Measurements from ENCODE around the gene TAS2R16. TPM values are rescaled to one million over a fixed set of nuclear protein-coding genes. Genes with fewer than 3 reads are reported as not detected.

Gene TAS2R16
- total RNA-seq, 1 donor from 2014 or later: not detected

- Mint-ChIP-seq H3K4me1 (ENCODE audit: low read depth) (no peaks in the 10 kb centered on the region), H3K36me3 (ENCODE audit: insufficient read depth) (no peaks in the 10 kb centered on the region), H3K4me3 (ENCODE audit: low read depth) (no peak overlapping the region), H3K27me3 (no peaks in the 10 kb centered on the region), H3K27ac (no peak overlapping the region), H3K9me3 (ENCODE audit: low read depth) (no peaks in the 10 kb centered on the region)
- DNase-seq (ENCODE audit: low spot score, unreplicated experiment): no peak
- no peak for TF ChIP-seq CTCF (IDR thresholded peaks at IDR 0.05; ENCODE audit: unreplicated experiment)
Measured at GRCh38 chr7:122983261-122983660, 12.2 kb downstream of the TAS2R16 start.

- peaks cover 3% of the 10 kb centered on the region for H3K4me1 Mint-ChIP-seq (ENCODE audit: low read depth)
- no peak overlapping the region for H3K27ac Mint-ChIP-seq
- H3K27me3 Mint-ChIP-seq: no peaks in the 10 kb centered on the region
- TF ChIP-seq CTCF (IDR thresholded peaks at IDR 0.05; ENCODE audit: unreplicated experiment): no peak
- no peak for DNase-seq (ENCODE audit: low spot score, unreplicated experiment)
- H3K9me3 Mint-ChIP-seq (ENCODE audit: low read depth): no peaks in the 10 kb centered on the region
- no peak overlapping the region for H3K4me3 Mint-ChIP-seq (ENCODE audit: low read depth)
- no peaks in the 10 kb centered on the region for H3K36me3 Mint-ChIP-seq (ENCODE audit: insufficient read depth)
Measured at GRCh38 chr7:122975341-122975740, 20.2 kb downstream of the TAS2R16 start.

GRCh38 chr7:122974229-122974628 lies 21.3 kb downstream of the TAS2R16 start:
- Mint-ChIP-seq H3K27ac (no peak overlapping the region), H3K36me3 (ENCODE audit: insufficient read depth) (no peaks in the 10 kb centered on the region), H3K4me3 (ENCODE audit: low read depth) (no peak overlapping the region), H3K9me3 (ENCODE audit: low read depth) (no peaks in the 10 kb centered on the region), H3K27me3 (no peaks in the 10 kb centered on the region), H3K4me1 (ENCODE audit: low read depth) (peaks cover 3% of the 10 kb centered on the region)
- no peak for TF ChIP-seq CTCF (IDR thresholded peaks at IDR 0.05; ENCODE audit: unreplicated experiment)
- no peak for DNase-seq (ENCODE audit: low spot score, unreplicated experiment)

- Mint-ChIP-seq H3K27me3 (no peaks in the 10 kb centered on the region), H3K4me3 (ENCODE audit: low read depth) (no peak overlapping the region), H3K36me3 (ENCODE audit: insufficient read depth) (no peaks in the 10 kb centered on the region), H3K9me3 (ENCODE audit: low read depth) (no peaks in the 10 kb centered on the region), H3K27ac (no peak overlapping the region), H3K4me1 (ENCODE audit: low read depth) (peaks cover 3% of the 10 kb centered on the region)
- DNase-seq (ENCODE audit: low spot score, unreplicated experiment): no peak
- TF ChIP-seq CTCF (IDR thresholded peaks at IDR 0.05; ENCODE audit: unreplicated experiment): no peak
Measured at GRCh38 chr7:122972056-122972455, 23.4 kb downstream of the TAS2R16 start.

- no peaks in the 10 kb centered on the region for H3K27me3 Mint-ChIP-seq
- H3K4me1 Mint-ChIP-seq (ENCODE audit: low read depth): peaks cover 3% of the 10 kb centered on the region
- no peak for TF ChIP-seq CTCF (IDR thresholded peaks at IDR 0.05; ENCODE audit: unreplicated experiment)
- no peak for DNase-seq (ENCODE audit: low spot score, unreplicated experiment)
- H3K36me3 Mint-ChIP-seq (ENCODE audit: insufficient read depth): no peaks in the 10 kb centered on the region
- H3K9me3 Mint-ChIP-seq (ENCODE audit: low read depth): no peaks in the 10 kb centered on the region
- H3K27ac Mint-ChIP-seq: no peak overlapping the region
- no peak overlapping the region for H3K4me3 Mint-ChIP-seq (ENCODE audit: low read depth)
Measured at GRCh38 chr7:122970740-122971725, 24.5 kb downstream of the TAS2R16 start.

Data from progenitor cell of endocrine pancreas (in vitro differentiated cells).